GM12873 (cell line): ENCODE measurements around the gene COL18A1.

Source experiments
- CTCF ChIP-seq: IDR thresholded peaks from 2 replicates; pipeline ENCODE4 v1.5.1; 2012; ENCODE audit warnings: low read depth, mild to moderate bottlenecking, moderate library complexity, low read length, control low read depth; ENCODE audit not compliant: insufficient read depth; ENCODE audit errors: missing control alignments

The COL18A1 gene

GRCh38 chr21:45377325-45377709 lies 27.6 kb upstream of the COL18A1 start:
- TF ChIP-seq CTCF: no peak

- no peak for TF ChIP-seq CTCF
Observed at GRCh38 chr21:45377866-45378257, 27.1 kb upstream of the COL18A1 start.

GRCh38 chr21:45378258-45378966 lies 26.6 kb upstream of the COL18A1 start:
- TF ChIP-seq CTCF: no peak

GRCh38 chr21:45379171-45379900 lies 25.6 kb upstream of the COL18A1 start:
- no peak for TF ChIP-seq CTCF

- TF ChIP-seq CTCF: no peak
Observed at GRCh38 chr21:45379901-45380330, 25.0 kb upstream of the COL18A1 start.

- TF ChIP-seq CTCF: no peak
Observed at GRCh38 chr21:45380566-45380965, 24.4 kb upstream of the COL18A1 start.

- no peak for TF ChIP-seq CTCF
Observed at GRCh38 chr21:45381036-45381787, 23.8 kb upstream of the COL18A1 start.
